ENCODE results near the gene ASB1.
"Not testable (repeated sequence)": the region's sequence is repeated elsewhere in the genome, so short reads cannot be mapped to it uniquely, and the experiment has no call there.

Gene ASB1

GRCh38 chr2:238424313-238424700 is 2.4 kb upstream of the ASB1 start:
- no peak for DNase-seq

- DNase-seq: no peak
Observed at GRCh38 chr2:238425505-238425978, 1.2 kb upstream of the ASB1 start.

- no peak for DNase-seq
Observed at GRCh38 chr2:238425979-238426567, 654 bp upstream of the ASB1 start.

- DNase-seq: no peak
Observed at GRCh38 chr2:238427435-238428162, 872 bp downstream of the ASB1 start.

GRCh38 chr2:238428866-238429265 is 2.1 kb downstream of the ASB1 start:
- no peak for DNase-seq

- no peak for DNase-seq
Observed at GRCh38 chr2:238430781-238431180, 4.1 kb downstream of the ASB1 start.

GRCh38 chr2:238431456-238431855 is 4.7 kb downstream of the ASB1 start:
- no peak for DNase-seq

GRCh38 chr2:238433300-238433915 is 6.7 kb downstream of the ASB1 start:
- DNase-seq: no peak

- no peak for DNase-seq
Observed at GRCh38 chr2:238433941-238434845, 7.5 kb downstream of the ASB1 start.

GRCh38 chr2:238434846-238435751 is 8.4 kb downstream of the ASB1 start:
- no peak for DNase-seq

- no peak for DNase-seq
Observed at GRCh38 chr2:238435752-238436096, 9.0 kb downstream of the ASB1 start.

- peak; percentile 11 for DNase-seq
Observed at GRCh38 chr2:238438856-238439849, 12.4 kb downstream of the ASB1 start.

- no peak for DNase-seq
Observed at GRCh38 chr2:238439917-238440316, 13.2 kb downstream of the ASB1 start.

- no peak for DNase-seq
Observed at GRCh38 chr2:238440331-238440730, 13.6 kb downstream of the ASB1 start.

- no peak for DNase-seq
Observed at GRCh38 chr2:238440767-238441166, 14.0 kb downstream of the ASB1 start.

GRCh38 chr2:238441262-238442114 is 14.8 kb downstream of the ASB1 start:
- no peak for DNase-seq

- not testable (repeated sequence) for DNase-seq
Observed at GRCh38 chr2:238442257-238442656, 15.5 kb downstream of the ASB1 start.

GRCh38 chr2:238444242-238444641 is 17.5 kb downstream of the ASB1 start:
- peak; percentile 19 for DNase-seq

GRCh38 chr2:238445409-238446190 is 18.9 kb downstream of the ASB1 start:
- no peak for DNase-seq

Measured in islet precursor cell (in vitro differentiated cells).